Colon (tissue), 2 donors: ENCODE measurements around the gene EPS8.

ENCODE experiments used
- FAIRE-seq: peaks from 2 replicates; lab custom pipeline; 2012; peaks lifted over from hg19 to GRCh38; lab: Jason Lieb, UNC
- donor health status: control.
- donor health status: control.

Gene EPS8

GRCh38 chr12:15601210-15601800 is 187.9 kb downstream of the EPS8 start:
- no peak for FAIRE-seq

DNA sequence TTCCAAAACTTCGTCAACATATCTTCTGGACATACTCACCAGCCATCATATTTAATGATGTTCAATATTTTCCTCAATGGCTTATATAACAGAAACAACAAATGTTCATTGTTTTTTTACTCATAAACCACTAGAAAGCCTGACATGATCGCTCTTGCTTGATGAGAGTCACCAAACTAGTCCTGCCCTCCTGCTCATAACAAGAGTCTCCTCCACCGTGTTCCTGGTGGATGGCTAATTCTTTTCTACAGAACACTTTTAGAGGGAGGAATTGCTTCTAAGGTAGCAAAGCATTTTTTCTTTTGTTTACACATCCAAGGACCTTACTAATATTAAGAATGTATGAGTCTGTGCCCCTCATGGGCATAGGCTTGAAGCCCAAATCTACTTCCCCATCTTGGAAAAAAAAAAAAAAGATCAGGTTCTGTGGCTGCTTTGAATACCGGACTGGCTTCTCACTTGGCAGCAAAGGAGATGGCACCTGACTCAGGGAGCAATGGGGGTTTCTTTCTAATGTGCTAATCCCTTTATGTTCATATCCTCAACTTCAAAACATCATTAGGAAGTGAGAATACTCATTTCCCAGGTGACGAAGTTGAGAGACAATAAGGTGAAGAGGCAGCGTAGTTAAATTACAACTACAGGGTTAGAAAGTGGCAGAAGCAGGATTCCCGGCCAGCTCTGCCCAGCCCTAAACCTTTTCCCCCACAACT is 188.8 kb downstream of the EPS8 start:
- FAIRE-seq, result no peak

DNA sequence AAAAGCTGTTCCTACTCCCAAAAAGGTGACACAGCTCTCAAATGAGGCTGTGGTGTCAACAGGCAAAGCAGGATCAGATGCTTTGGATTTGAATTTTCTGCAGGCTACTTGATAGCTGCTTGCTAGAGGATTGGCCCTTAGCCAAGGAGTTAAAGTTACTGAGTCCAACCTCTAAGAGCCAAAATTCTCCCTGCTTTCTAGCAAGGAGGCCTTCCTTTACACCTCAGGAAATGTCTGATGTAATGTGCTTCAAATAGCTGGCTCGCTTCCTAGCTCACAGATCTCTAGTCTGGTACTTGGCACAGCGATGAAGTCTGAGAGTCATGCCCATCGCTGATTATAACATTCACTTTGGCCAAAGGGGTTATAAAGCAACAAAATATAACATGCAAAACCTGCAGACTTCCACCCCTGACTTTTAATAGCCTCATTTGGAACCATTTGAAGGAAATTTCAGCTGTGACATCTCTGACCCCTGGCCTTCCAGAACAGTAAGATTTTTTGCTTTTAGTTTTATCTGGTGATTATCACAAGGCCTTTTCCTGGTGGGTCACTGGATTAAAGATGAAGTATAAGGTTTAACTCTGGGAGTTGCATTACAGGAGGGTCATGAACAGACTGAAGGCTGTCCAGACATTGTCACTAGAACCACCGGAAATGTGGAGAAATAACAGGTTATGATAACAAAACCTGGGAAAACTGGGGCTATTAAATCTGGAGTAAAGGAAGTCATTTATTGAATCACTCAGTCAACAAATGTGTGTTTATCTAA is 189.7 kb downstream of the EPS8 start:
- FAIRE-seq, result no peak

DNA sequence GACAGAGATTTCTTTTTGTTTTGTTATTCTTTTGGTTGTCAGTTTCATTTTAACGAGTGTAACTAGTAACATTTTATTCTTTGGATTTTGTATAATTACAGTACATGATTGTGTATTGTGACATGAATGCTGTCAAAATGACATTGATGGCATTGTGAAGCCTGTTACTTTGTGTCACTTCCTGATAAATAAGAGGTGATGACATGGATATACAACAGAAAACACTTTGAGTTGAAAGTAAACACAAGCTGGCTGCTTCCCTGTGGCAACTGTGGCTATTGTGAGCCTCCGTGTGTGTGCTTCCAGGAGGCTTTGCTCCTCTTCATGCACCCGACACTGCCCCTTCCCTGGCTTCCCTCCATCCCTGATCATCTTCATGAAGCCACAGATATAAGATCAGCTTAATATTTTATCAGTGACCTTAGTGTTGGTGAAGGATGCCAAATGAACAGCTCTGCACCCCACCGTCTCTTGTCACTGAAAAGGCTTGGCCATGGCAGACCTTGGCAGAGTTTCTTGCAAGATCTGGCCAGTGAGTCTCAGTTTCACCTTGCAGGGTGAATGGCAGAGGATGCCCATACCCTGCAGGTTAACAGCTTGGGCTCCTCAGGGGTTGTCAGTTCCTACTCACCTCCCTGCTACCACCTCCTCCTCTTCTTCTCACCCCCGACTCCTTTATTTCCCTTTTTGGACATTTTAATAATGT is 191.9 kb downstream of the EPS8 start:
- FAIRE-seq, result no peak

- FAIRE-seq, result no peak
Observed at GRCh38 chr12:15596174-15596573, 193.0 kb downstream of the EPS8 start.

DNA sequence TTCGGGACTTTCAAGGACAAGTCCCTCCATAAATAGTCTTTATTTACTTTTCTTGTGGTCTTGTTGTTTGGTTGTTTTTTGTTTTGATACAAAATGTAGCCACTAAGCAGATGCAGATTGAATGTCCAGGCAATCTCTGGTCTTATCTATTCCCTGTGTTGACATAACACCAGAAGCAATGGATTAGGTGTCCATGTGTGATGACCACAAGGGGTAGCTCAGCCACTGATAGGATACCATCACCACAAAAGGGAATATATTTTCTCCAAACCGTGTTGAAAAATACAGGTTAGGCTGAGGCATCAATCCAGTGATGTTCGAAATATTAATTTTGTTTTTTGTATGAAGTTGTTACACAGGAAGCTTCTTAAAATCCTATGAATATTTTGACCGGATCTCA is 196.3 kb downstream of the EPS8 start:
- FAIRE-seq, result no peak

- FAIRE-seq, result no peak
Observed at GRCh38 chr12:15591811-15592210, 197.4 kb downstream of the EPS8 start.

GRCh38 chr12:15590180-15590826 is 198.9 kb downstream of the EPS8 start:
- FAIRE-seq, result no peak

- FAIRE-seq, result no peak
Observed at GRCh38 chr12:15589328-15590032, 199.7 kb downstream of the EPS8 start.

DNA sequence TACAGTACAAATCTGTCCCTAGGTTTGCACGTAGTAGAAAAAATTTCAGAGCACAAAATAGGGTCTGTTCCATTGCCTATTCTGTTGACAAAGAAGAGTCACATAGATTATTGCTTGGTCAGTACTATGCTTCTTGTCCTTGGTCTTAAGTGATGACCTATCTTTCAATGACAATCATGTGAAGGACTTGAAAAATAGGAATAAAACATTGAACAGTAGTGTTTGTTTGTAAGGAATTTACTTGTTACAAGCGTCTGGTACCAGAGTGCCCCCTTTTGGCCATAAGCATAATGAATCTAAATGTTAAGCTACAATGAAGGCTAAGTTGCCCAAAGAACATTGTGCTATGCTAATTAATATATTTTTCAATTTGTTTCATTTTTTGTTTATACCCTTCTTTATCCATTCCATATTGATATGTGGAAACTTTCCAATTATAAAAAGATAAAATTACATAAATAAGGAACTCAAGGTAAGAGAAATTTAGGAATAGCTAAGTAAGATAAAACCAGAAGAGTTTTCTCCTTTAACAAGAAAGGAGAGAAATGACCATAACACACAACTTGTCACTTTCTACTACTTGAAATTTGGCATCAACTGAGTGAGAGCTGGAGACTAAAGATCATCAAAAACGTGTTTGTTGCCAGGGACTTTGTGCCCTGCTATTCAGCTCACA is 204.7 kb downstream of the EPS8 start:
- peak; percentile 73 for FAIRE-seq

- FAIRE-seq, result no peak
Observed at GRCh38 chr12:15583804-15584203, 205.4 kb downstream of the EPS8 start.

DNA sequence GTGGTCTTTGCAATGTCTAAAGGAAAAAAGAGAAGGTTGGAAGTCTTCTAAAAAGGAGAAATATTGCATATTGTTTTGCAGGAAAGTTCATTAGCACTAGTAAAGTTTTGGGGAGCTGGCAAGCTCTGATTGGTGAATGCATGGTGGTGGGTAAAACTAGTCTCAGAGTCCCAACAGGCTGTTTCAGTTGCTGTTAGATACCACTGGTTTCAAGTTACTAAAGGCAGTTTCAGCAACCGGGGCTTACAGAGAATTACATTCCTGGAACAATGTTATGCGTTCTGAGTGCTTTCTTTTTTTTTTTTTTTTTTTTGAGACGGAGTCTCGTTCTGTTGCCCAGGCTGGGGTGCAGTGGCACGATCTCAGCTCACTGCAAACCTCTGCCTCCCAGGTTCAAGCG is 208.2 kb downstream of the EPS8 start:
- FAIRE-seq, result no peak

- FAIRE-seq, result no peak
Observed at GRCh38 chr12:15580431-15580830, 208.8 kb downstream of the EPS8 start.

DNA sequence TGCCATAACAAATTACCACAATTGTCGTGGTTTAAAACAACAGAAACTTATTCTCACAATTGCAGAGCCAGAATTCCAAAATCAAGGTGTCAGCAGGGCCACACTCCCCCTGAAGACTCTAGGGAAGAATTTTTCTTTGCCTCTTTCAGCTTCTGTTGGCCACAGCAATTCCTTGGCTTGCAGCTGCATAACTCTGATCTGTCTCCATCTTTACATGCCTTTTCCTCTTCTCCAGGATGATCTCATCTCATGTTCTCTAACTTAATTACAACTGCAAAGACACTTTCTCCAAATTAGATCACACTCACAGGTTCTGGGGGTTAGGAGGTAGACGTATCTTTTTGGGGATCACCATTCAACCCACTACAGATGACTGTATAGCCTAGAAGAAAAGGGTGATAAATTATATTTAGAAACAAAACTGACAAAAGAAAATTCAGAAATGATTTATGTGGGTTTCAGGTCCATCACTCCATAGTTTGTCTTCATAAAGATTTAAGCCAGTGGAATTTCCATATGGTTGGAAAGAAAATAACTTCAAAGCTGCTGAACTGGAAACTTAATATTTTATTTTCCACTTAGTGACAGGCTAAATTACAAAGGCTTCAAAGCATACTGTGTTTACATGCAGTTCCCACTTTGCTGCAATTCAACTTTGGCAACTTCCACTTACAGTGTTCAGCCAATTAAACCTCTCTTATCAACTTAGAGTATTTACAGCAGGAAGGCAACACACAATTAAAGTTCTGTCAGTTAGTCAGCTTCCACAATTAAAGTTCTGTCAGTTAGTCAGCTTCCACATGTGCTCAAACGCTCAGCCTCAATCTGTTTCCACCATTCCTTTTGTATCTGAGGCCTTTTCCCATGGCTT is 213.3 kb downstream of the EPS8 start:
- no peak for FAIRE-seq

GRCh38 chr12:15574353-15574752 is 214.8 kb downstream of the EPS8 start:
- FAIRE-seq, result no peak
